GM21717 (cell line): ENCODE measurements around the gene PTHLH.

Experiments used
- ATAC-seq: cut with Tn5 transposase; IDR thresholded peaks from one replicate; pipeline ENCODE4 v1.9.1; 2021; ENCODE audit warnings: mild to moderate bottlenecking, moderate library complexity; ENCODE audit not compliant: unreplicated experiment

Gene PTHLH

GRCh38 chr12:27972721-27973120 is at the start of gene PTHLH:
PTHLH (minus strand) TSS chr12:27972733; CDS start chr12:27969494, 3,239 bp downstream.
- no peak for ATAC-seq

GRCh38 chr12:28021704-28022103 is 49.2 kb upstream of the PTHLH start:
- no peak for ATAC-seq

- no peak for ATAC-seq
These were observed 45.3 kb upstream of the PTHLH start for GRCh38 chr12:28017873-28018255.

GRCh38 chr12:28017126-28017872 is 44.8 kb upstream of the PTHLH start:
- no peak for ATAC-seq

GRCh38 chr12:28015165-28015564 is 42.6 kb upstream of the PTHLH start:
- ATAC-seq, result no peak

- ATAC-seq, result no peak
These were observed 41.7 kb upstream of the PTHLH start for GRCh38 chr12:28014196-28014595.

- no peak for ATAC-seq
These were observed 39.9 kb upstream of the PTHLH start for GRCh38 chr12:28012333-28012918.

- no peak for ATAC-seq
These were observed 37.5 kb upstream of the PTHLH start for GRCh38 chr12:28010036-28010435.

- no peak for ATAC-seq
These were observed 27.4 kb upstream of the PTHLH start for GRCh38 chr12:27999970-28000369.

GRCh38 chr12:27999521-27999920 is 27.0 kb upstream of the PTHLH start:
- no peak for ATAC-seq

GRCh38 chr12:27998658-27999057 is 26.1 kb upstream of the PTHLH start:
- no peak for ATAC-seq

- ATAC-seq, result no peak
These were observed 25.6 kb upstream of the PTHLH start for GRCh38 chr12:27998170-27998569.

GRCh38 chr12:27996761-27997160 is 24.2 kb upstream of the PTHLH start:
- ATAC-seq, result no peak

- no peak for ATAC-seq
These were observed 22.9 kb upstream of the PTHLH start for GRCh38 chr12:27995406-27995805.

GRCh38 chr12:27988594-27989233 is 16.2 kb upstream of the PTHLH start:
- no peak for ATAC-seq

GRCh38 chr12:27987331-27987730 is 14.8 kb upstream of the PTHLH start:
- no peak for ATAC-seq

GRCh38 chr12:27984275-27984674 is 11.7 kb upstream of the PTHLH start:
- ATAC-seq, result no peak

- no peak for ATAC-seq
These were observed 10.4 kb upstream of the PTHLH start for GRCh38 chr12:27982951-27983350.

GRCh38 chr12:27982385-27982784 is 9.9 kb upstream of the PTHLH start:
- no peak for ATAC-seq

GRCh38 chr12:27981874-27982273 is 9.3 kb upstream of the PTHLH start:
- no peak for ATAC-seq

- ATAC-seq, result no peak
These were observed 6.6 kb upstream of the PTHLH start for GRCh38 chr12:27979145-27979544.
